Lung (tissue), 12 donors: ENCODE results near the gene ZNF593OS. TPM values are rescaled to one million over a fixed set of nuclear protein-coding genes. Genes with fewer than 3 reads are reported as not detected.

Experiments
- ATAC-seq: fragments of 200-7000 bp; cut with Tn5 transposase; one replicate; pipeline ENCODE4 v1.9.1; 2020; ENCODE audit warnings: moderate number of reproducible peaks; ENCODE audit not compliant: insufficient read depth, low FRiP score
- DNase-seq, 3 donors: peaks; one replicate each; pipeline ENCODE4 v3.0.0-alpha.2; 2013 to 2017
- H3K27ac ChIP-seq, 2 donors: one replicate each; pipeline ENCODE4 v1.5.1; 2013; ENCODE audit warnings: mild to moderate bottlenecking in 2 of 2, moderate library complexity in 2 of 2, control low read depth in 1 of 2, inconsistent platforms in 1 of 2, low read depth in 1 of 2, low read length in 1 of 2
- H3K27me3 ChIP-seq, 3 donors: one replicate each; pipeline ENCODE4 v1.5.1; 2013; ENCODE audit warnings: low read length in 2 of 3; ENCODE audit not compliant: control insufficient read depth in 3 of 3, insufficient read depth in 3 of 3
- H3K36me3 ChIP-seq, 4 donors: one replicate each; pipeline ENCODE4 v1.5.1; 2013; ENCODE audit warnings: low read length in 4 of 4, mild to moderate bottlenecking in 1 of 4, moderate library complexity in 1 of 4; ENCODE audit not compliant: control insufficient read depth in 4 of 4, insufficient read depth in 4 of 4
- H3K4me1 ChIP-seq, 5 donors: one replicate each; pipeline ENCODE4 v1.5.1; 2013; ENCODE audit warnings: low read length in 5 of 5, mild to moderate bottlenecking in 2 of 5, moderate library complexity in 1 of 5; ENCODE audit not compliant: control insufficient read depth in 5 of 5, insufficient read depth in 5 of 5
- H3K4me3 ChIP-seq: one replicate; pipeline ENCODE4 v1.5.1; 2013; ENCODE audit warnings: mild to moderate bottlenecking, control low read depth, moderate library complexity
- H3K9ac ChIP-seq, 2 donors: one replicate each; pipeline ENCODE4 v1.5.1; 2013; ENCODE audit warnings: low read length in 2 of 2, control low read depth in 1 of 2; ENCODE audit not compliant: insufficient read depth in 1 of 2
- H3K9me3 ChIP-seq, 4 donors: one replicate each; pipeline ENCODE4 v1.5.1; 2013; ENCODE audit warnings: low read length in 3 of 4, mild to moderate bottlenecking in 1 of 4, moderate library complexity in 1 of 4; ENCODE audit not compliant: control insufficient read depth in 4 of 4, insufficient read depth in 3 of 4
- CTCF ChIP-seq: IDR thresholded peaks from 2 replicates; pipeline ENCODE4 v1.5.1; 2012; ENCODE audit warnings: mild to moderate bottlenecking; ENCODE audit errors: control extremely low read depth, extremely low read depth
- WGBS, 2 donors: extraction: QIAGEN DNeasy Blood & Tissue Kit; methylation state at CpG; one replicate each; pipeline ENCODE4 v1.1.7; 2013; 5-methylcytosine and 5-hydroxymethylcytosine counted together
- polyA plus RNA-seq, 2 donors: library from polyadenylated mRNA; stranded (reverse); fragments of 200-250 nt; gene quantifications; one replicate each; pipeline ENCODE4 v1.2.1, GENCODE V29; 2013
- total RNA-seq, 2 donors: library from RNA; depleted of rRNA in 1 of 2; stranded (reverse); fragments of >200 nt in 1 of 2; gene quantifications; one replicate each; pipeline ENCODE4 v1.2.1, GENCODE V29; 2014 to 2021
- donor health status: control.
- donor health status: control.
- donor health status: Bipolar disorder and iron deficiency.
- donor health status: healthy.
- donor health status: DM: yes; HTN: yes; CAD: no.

Gene ZNF593OS
- total and polyA plus RNA-seq, 4 donors, result 0.29 to 0.65 TPM; not detected in 2

DNA sequence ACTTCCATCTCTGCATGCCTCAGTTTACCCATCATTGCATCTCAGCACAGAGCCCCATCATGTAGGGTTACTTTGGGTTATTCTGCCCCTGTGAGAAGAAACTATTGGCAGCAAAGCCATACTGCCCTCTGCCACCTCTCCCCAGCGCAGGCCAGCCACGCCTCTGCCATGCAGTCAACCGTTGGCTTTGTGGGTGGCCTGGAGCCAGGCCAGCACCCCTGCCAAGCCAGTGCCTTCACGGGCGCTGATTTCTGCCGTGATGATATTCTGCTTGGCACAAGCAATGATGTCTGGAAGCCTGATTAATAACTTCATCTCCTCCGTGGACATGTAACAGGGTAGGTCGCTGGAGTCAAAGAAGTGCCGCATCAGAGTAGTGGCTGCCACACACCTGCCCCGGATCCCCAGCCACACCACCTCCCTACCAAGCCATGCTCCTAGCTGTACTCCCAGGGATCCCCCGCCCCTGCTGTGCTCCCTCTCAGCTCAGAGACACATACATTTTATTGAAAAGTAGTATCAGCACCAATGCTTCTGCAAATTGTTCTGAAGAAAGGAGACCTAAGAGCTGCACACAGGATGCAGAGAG lies 47.4 kb upstream of the ZNF593OS start:
- no peaks in the 10 kb centered on the region for H3K36me3 ChIP-seq
- DNase-seq (no peak), ATAC-seq (no peak)
- peaks cover 0 to 6% (median 0%) of the 10 kb centered on the region in 3 donors for H3K27me3 ChIP-seq
- WGBS, 2 donors, result 66 to 83% methylated on average over 11 of the region's 11 CpGs
- no peaks in the 10 kb centered on the region for H3K4me1 ChIP-seq
- no peak overlapping the region for H3K27ac ChIP-seq
- TF ChIP-seq CTCF, result no peak
- no peak overlapping the region for H3K4me3 ChIP-seq
- no peak overlapping the region for H3K9ac ChIP-seq
- H3K9me3 ChIP-seq, result no peaks in the 10 kb centered on the region

GRCh38 chr1:26215246-26215645 lies 43.6 kb upstream of the ZNF593OS start:
- Histone ChIP-seq H3K9ac (no peak overlapping the region), H3K27me3 (no peaks in the 10 kb centered on the region), H3K4me1 (no peaks in the 10 kb centered on the region), H3K36me3 (no peaks in the 10 kb centered on the region), H3K27ac (no peak overlapping the region), H3K9me3 (no peaks in the 10 kb centered on the region), H3K4me3 (no peak overlapping the region)
- TF ChIP-seq CTCF, result no peak
- ATAC-seq (no peak), DNase-seq (no peak)
- 49 to 52% methylated on average over 3 of the region's 3 CpGs for WGBS, 2 donors

DNA sequence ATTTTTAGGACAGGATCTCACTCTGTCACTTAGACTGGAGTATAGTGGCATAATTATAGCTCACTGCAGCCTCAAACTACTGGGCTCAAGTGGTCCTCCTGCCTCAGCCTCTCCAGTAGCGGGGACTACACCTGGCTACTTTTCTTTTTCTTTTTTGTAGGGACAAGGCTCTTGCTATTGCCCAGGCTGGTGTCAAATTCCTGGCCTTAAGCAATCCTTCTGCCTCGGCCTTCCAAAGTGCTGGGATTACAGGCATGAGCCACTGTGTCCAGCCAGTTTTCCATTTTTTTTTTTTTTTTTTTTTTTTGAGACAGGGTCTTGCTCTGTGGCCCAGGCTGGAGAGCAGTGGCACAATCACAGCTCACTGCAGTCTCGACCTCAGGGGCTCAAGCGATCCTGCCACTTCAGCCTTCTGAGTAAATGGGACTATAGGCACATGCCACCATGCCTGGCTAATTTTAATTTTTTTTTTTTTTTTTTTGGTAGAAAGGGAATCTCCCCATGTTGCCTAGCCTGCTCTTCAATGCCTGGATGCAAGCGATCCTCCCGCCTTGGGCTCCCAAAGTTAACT lies 41.8 kb upstream of the ZNF593OS start:
- H3K27me3 ChIP-seq, result no peaks in the 10 kb centered on the region
- DNase-seq (no peak), ATAC-seq (no peak)
- no peaks in the 10 kb centered on the region for H3K36me3 ChIP-seq
- H3K9me3 ChIP-seq, result no peaks in the 10 kb centered on the region
- no peak overlapping the region for H3K4me3 ChIP-seq
- H3K4me1 ChIP-seq, result no peaks in the 10 kb centered on the region
- TF ChIP-seq CTCF, result no peak
- WGBS, 2 donors, result 82 to 87% methylated on average over 6 of the region's 6 CpGs
- no peak overlapping the region for H3K27ac ChIP-seq
- no peak overlapping the region for H3K9ac ChIP-seq

- WGBS, 2 donors, result 91 to 93% methylated on average over 5 of the region's 5 CpGs
- Histone ChIP-seq H3K27me3 (no peaks in the 10 kb centered on the region), H3K9ac (no peak overlapping the region), H3K4me3 (no peak overlapping the region), H3K36me3 (no peaks in the 10 kb centered on the region), H3K4me1 (no peaks in the 10 kb centered on the region), H3K27ac (no peak overlapping the region), H3K9me3 (no peaks in the 10 kb centered on the region)
- ATAC-seq, result no peak
- no peak for DNase-seq
- TF ChIP-seq CTCF, result no peak
Measured at GRCh38 chr1:26212726-26213125, 41.1 kb upstream of the ZNF593OS start.
